Peyer's patch (tissue), 4 donors: ENCODE results near the gene PRRC2B.
"Not testable (repeated sequence)": the region's sequence is repeated elsewhere in the genome, so short reads cannot be mapped to it uniquely, and the experiment has no call there.

ENCODE experiments used
- CTCF ChIP-seq, 6 experiments: fragments of 450-650 bp in 4 of 6; fragments of 200-600 bp in 2 of 6; sonication (generic) in 1 of 6; IDR thresholded peaks; one replicate each; pipeline ENCODE4 v1.5.1; 2017 to 2019; ENCODE audit warnings: antibody characterized with exemption in 6 of 6, mild to moderate bottlenecking in 3 of 6, moderate library complexity in 1 of 6
- POLR2A ChIP-seq, 2 donors: fragments of 450-650 bp; IDR thresholded peaks; one replicate each; pipeline ENCODE4 v1.5.1; 2017; ENCODE audit warnings: antibody characterized with exemption in 2 of 2, mild to moderate bottlenecking in 2 of 2, moderate library complexity in 2 of 2

- TF ChIP-seq CTCF, POLR2A (IDR thresholded peaks at IDR 0.05): not testable (repeated sequence)
Measured at GRCh38 chr9:131372599-131372973, 21.3 kb upstream of the PRRC2B start.
